DOHH2 (cell line): ENCODE data around the gene ERC2.

ENCODE experiments used
- H3F3A ChIP-seq: fragments of 200-600 bp; sonication (generic), shearing (Covaris generic); 2 replicates; pipeline ENCODE4 v1.6.0; 2016; ENCODE audit warnings: antibody characterized with exemption, mild to moderate bottlenecking; ENCODE audit not compliant: control insufficient read depth, insufficient read depth
- H3K27ac ChIP-seq: fragments of 200-600 bp; sonication (generic); 2 replicates; pipeline ENCODE4 v1.5.1; 2014; ENCODE audit warnings: low read depth, mild to moderate bottlenecking, low read length, moderate library complexity
- H3K27me3 ChIP-seq: fragments of 200-600 bp; sonication (generic); 2 replicates; pipeline ENCODE4 v1.6.1; 2014; ENCODE audit warnings: mild to moderate bottlenecking, low read length, mixed read lengths; ENCODE audit not compliant: control insufficient read depth
- H3K36me3 ChIP-seq: fragments of 200-600 bp; sonication (generic); 2 replicates; pipeline ENCODE4 v1.6.1; 2014; ENCODE audit warnings: mild to moderate bottlenecking, low read length, moderate library complexity, mixed read lengths; ENCODE audit not compliant: control insufficient read depth
- H3K4me1 ChIP-seq: fragments of 200-600 bp; sonication (generic); 2 replicates; pipeline ENCODE4 v1.6.1; 2014; ENCODE audit warnings: mild to moderate bottlenecking, low read length, mixed read lengths; ENCODE audit not compliant: control insufficient read depth
- H3K4me2 ChIP-seq: fragments of 200-600 bp; sonication (generic); 2 replicates; pipeline ENCODE4 v1.6.0; 2014; ENCODE audit warnings: mild to moderate bottlenecking, low read length, moderate library complexity
- H3K4me3 ChIP-seq: fragments of 200-600 bp; sonication (generic); 2 replicates; pipeline ENCODE4 v1.5.1; 2014; ENCODE audit warnings: mild to moderate bottlenecking, low read length, mixed read lengths
- H3K79me2 ChIP-seq: fragments of 200-600 bp; sonication (generic); 2 replicates; pipeline ENCODE4 v1.6.1; 2014; ENCODE audit warnings: mild to moderate bottlenecking, low read length, mixed read lengths; ENCODE audit not compliant: control insufficient read depth
- H3K9me2 ChIP-seq: fragments of 200-600 bp; sonication (generic); replicated peaks from 2 replicates; pipeline ENCODE4 v1.6.1; 2014; ENCODE audit warnings: mild to moderate bottlenecking, low read length, mixed read lengths; ENCODE audit not compliant: control insufficient read depth
- H3K9me3 ChIP-seq: fragments of 200-600 bp; sonication (generic); 2 replicates; pipeline ENCODE4 v1.6.1; 2014; ENCODE audit warnings: antibody characterized with exemption, low read length, mixed read lengths; ENCODE audit not compliant: control insufficient read depth, insufficient read depth
- H4K20me1 ChIP-seq: fragments of 200-600 bp; sonication (generic); 2 replicates; pipeline ENCODE4 v1.6.0; 2014; ENCODE audit warnings: low read depth, mild to moderate bottlenecking, antibody characterized with exemption, low read length, moderate library complexity; ENCODE audit not compliant: control insufficient read depth, insufficient read depth
- EZH2phosphoT487 ChIP-seq: fragments of 200-600 bp; sonication (generic); IDR thresholded peaks from 2 replicates; pipeline ENCODE4 v1.6.1; 2017; ENCODE audit warnings: borderline replicate concordance, mild to moderate bottlenecking, antibody characterized with exemption, low read length, moderate library complexity, mixed read lengths
- TF ChIP-seq, protein P1 (sequence below): fragments of 200-600 bp; sonication (generic); IDR thresholded peaks from one replicate; pipeline ENCODE4 v1.5.1; 2014; ENCODE audit warnings: antibody characterized with exemption, mild to moderate bottlenecking, low read depth, low read length; ENCODE audit not compliant: poor library complexity, severe bottlenecking

ERC2 gene

DNA sequence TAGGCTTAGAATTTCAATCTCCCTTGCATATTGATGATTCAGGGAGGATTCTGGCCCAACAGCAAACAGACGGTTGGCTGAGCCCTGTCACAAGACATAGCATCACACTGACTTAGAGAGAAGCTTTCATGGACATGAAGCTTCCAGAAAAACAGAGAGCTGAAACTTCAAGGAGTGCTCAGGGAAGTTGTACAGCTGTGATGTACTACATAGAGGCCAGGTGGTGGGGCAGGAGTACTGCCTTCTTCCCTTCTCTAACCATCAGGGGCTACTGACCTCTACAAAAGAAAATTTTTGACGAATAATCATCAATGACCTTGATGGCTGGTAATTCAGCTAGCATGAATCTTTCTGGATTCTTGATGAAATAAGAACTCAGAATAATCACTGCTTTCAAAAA is 378.5 kb downstream of the ERC2 start:
- H3K79me2 ChIP-seq: no peaks in the 10 kb centered on the region
- H3K9me2 ChIP-seq: no peaks in the 10 kb centered on the region
- no peaks in the 10 kb centered on the region for H4K20me1 ChIP-seq
- H3K4me3 ChIP-seq: no peak overlapping the region
- no peaks in the 10 kb centered on the region for H3F3A ChIP-seq
- H3K27me3 ChIP-seq: no peaks in the 10 kb centered on the region
- H3K9me3 ChIP-seq: no peaks in the 10 kb centered on the region
- TF ChIP-seq, protein P1, sequence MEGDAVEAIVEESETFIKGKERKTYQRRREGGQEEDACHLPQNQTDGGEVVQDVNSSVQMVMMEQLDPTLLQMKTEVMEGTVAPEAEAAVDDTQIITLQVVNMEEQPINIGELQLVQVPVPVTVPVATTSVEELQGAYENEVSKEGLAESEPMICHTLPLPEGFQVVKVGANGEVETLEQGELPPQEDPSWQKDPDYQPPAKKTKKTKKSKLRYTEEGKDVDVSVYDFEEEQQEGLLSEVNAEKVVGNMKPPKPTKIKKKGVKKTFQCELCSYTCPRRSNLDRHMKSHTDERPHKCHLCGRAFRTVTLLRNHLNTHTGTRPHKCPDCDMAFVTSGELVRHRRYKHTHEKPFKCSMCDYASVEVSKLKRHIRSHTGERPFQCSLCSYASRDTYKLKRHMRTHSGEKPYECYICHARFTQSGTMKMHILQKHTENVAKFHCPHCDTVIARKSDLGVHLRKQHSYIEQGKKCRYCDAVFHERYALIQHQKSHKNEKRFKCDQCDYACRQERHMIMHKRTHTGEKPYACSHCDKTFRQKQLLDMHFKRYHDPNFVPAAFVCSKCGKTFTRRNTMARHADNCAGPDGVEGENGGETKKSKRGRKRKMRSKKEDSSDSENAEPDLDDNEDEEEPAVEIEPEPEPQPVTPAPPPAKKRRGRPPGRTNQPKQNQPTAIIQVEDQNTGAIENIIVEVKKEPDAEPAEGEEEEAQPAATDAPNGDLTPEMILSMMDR: no peak
- TF ChIP-seq EZH2phosphoT487: no peak
- H3K4me2 ChIP-seq: no peak overlapping the region
- H3K4me1 ChIP-seq: no peaks in the 10 kb centered on the region
- no peaks in the 10 kb centered on the region for H3K36me3 ChIP-seq
- no peak overlapping the region for H3K27ac ChIP-seq

DNA sequence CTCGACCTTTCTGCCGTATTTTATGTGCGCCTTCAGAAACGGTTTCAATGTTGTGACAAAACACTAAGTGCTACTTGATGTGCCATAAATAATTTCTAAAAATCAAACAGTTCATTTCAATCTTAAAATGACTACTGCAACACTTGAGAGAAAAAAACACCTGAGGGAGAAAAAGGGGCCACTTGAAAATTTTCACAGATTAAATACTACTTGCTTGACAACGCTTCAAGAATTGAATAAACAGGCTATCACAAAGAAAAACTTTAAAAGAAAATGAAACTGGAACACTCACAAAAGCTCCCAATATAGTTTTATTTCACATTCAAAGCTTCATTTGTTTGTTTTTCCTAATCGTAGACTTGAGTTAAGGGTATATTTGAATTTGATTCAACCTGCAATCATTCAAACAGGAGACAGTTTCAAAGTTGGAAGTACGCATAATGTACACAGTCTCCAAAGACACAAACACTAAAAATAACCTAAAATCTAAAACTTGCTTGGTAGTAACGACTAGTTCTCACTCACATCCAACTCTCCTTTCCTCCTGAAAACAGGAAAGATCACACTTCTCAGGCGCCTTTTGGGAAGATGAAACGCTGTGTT is 380.7 kb downstream of the ERC2 start:
- H3K27ac ChIP-seq: no peak overlapping the region
- H3K36me3 ChIP-seq: no peaks in the 10 kb centered on the region
- no peaks in the 10 kb centered on the region for H3K4me1 ChIP-seq
- H3K27me3 ChIP-seq: no peaks in the 10 kb centered on the region
- no peaks in the 10 kb centered on the region for H4K20me1 ChIP-seq
- TF ChIP-seq, protein P1: no peak
- H3K4me3 ChIP-seq: no peak overlapping the region
- H3K9me3 ChIP-seq: no peaks in the 10 kb centered on the region
- no peak overlapping the region for H3K4me2 ChIP-seq
- H3F3A ChIP-seq: no peaks in the 10 kb centered on the region
- H3K9me2 ChIP-seq: no peaks in the 10 kb centered on the region
- no peaks in the 10 kb centered on the region for H3K79me2 ChIP-seq

DNA sequence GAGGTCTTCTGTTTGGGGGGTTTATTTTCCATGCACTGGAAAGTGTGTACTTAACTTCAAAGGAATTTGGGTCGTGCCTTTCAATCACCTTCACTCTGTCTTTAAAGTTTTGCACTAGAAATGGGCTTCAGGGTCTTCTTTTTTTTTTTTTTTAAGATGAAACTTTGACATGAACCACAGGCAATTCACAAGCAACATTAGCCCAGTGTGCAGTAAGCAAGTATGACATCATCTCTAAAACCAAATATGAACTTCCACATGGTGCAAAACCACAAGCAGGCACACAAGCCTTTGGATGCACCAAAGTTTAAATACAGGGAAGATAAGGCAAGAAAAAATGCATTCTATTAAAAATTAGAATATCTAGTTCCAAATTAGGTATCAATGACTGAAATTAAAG is 381.9 kb downstream of the ERC2 start:
- Histone ChIP-seq H3K4me2 (no peak overlapping the region), H3K4me1 (no peaks in the 10 kb centered on the region), H4K20me1 (no peaks in the 10 kb centered on the region), H3K36me3 (no peaks in the 10 kb centered on the region), H3K4me3 (no peak overlapping the region), H3K9me2 (no peaks in the 10 kb centered on the region), H3K79me2 (no peaks in the 10 kb centered on the region), H3K27ac (no peak overlapping the region), H3K27me3 (no peaks in the 10 kb centered on the region), H3K9me3 (no peaks in the 10 kb centered on the region), H3F3A (no peaks in the 10 kb centered on the region)
- TF ChIP-seq, protein P1: no peak
- no peak for TF ChIP-seq EZH2phosphoT487
